ENCODE data around the gene SEMG1. TPM values are rescaled to one million over a fixed set of nuclear protein-coding genes. Genes with fewer than 3 reads are reported as not detected.

The SEMG1 gene, protein sequence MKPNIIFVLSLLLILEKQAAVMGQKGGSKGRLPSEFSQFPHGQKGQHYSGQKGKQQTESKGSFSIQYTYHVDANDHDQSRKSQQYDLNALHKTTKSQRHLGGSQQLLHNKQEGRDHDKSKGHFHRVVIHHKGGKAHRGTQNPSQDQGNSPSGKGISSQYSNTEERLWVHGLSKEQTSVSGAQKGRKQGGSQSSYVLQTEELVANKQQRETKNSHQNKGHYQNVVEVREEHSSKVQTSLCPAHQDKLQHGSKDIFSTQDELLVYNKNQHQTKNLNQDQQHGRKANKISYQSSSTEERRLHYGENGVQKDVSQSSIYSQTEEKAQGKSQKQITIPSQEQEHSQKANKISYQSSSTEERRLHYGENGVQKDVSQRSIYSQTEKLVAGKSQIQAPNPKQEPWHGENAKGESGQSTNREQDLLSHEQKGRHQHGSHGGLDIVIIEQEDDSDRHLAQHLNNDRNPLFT
- not detected in 5 replicates for total RNA-seq (2022; extraction: Qiagen RNA extraction)

DNA sequence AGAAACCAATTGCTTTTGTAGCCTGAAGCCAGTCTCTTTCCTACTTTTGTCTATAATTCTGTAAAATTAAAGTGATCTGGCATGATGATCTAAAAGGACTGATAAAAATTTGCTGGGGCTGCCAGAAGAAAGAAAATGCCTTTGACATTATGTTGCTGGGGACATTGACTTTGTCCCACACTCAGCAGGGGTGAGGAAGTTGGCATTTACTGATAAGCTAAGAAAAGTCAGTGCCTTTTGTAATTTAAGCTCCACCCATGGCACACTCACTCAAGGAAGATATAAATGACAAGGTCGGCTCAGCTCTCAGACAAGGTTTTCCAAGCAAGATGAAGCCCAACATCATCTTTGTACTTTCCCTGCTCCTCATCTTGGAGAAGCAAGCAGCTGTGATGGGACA, at the start of gene SEMG1:
SEMG1 (plus strand) TSS at position 309 of the 400 bp plus-strand sequence; CDS start at position 330, 21 bp downstream.

DNA sequence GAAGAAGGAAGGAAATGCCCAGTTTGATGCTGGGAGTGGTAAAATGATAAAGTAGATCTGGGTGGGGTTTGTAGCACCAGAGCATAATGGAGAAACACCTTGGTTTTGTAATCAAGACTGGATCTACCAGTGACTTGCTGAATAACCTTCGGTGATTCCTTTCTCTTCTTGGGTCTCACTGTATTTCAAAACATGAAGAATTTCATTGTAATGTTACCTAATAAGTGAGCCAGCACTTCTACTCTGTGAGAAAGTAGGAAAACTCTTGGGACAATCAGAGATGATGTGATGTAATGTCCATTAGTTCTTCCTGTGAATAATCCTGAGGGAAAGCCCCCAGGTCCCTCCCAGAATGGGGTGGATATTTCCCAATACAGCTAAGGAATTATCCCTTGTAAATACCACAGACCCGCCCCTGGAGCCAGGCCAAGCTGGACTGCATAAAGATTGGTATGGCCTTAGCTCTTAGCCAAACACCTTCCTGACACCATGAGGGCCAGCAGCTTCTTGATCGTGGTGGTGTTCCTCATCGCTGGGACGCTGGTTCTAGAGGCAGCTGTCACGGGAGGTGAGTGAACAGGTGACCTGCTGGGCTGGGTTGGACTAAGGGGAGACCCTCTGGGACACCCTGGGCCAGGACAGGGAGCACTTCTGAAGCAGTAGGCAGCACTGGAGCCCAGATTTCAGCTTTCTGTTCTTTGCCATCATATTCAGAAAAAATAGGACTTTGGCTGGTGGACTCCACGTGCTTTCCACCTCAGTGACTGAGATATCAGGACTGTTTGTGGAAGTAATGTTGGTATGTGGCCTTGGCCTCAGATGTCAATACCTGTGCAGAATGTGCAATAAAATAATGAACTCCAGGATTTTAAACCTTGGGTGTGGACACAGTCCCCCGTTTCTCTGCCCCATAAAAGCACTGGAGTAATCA, 32.1 kb upstream of the SEMG1 start, which contains the start of gene PI3:
PI3 (plus strand) TSS at position 469 of the 931 bp plus-strand sequence; CDS start at position 490, 21 bp downstream.

DNA sequence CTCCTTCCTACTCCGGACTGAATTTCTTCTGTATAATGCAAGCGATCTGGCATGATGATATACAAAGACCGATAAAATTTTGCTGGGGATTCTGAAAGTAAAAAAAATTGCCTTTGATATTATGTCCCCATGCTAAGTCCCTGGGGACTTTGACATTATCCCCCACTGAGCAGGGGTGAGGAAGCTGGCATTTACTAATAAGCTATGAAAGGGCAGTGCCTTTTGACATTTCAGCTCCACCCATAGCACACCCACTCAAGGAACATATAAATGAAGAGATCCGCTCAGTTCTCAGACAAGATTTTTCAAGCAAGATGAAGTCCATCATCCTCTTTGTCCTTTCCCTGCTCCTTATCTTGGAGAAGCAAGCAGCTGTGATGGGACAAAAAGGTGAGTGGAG, 14.2 kb downstream of the SEMG1 start, which contains the start of gene SEMG2:
SEMG2 (plus strand) TSS at position 298 of the 400 bp plus-strand sequence; CDS start at position 315, 17 bp downstream.

DNA sequence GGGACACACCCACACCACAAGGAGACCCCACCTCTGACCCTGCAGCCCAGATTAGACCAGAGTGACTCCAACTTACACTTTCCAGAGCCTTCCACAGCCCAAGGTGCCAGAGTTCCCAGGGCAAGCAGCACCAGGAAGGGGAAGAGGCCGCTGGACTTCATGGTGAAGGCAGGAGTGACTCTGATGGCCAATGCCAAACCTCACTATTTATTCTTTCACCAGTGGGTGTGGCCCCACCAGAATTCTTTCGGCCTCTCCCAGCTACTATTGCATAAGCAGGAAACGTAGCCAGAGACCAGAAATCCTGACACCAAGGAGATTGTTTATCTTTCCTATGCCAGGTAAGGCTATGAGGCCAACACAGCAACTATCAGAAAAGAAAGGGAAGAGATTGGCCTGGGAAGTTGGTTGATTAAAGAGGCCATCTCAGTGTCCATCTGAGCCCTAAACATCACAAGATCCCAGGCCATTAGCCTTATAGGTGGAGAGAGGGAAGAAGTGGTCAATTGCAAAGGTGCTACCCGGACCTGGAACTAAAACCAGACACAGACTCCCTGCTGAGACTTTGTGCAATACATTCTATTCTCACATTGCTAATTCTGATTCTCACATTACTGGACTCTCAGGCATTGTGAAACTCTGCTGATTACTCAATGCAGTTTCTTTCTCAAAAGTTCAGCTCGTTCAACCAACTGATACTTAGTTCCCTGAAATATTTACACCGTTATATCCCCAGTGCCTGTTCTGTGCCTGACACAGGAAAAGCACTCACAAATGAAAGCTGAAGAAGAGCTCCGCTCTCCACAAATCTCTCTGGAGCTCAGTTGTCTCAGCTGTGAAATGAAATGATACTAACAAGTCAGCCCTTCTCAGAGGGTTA, 47.8 kb downstream of the SEMG1 start, which contains the start of gene SLPI:
SLPI (minus strand) TSS at position 182 of the 880 bp plus-strand sequence; CDS start at position 161, 21 bp downstream.

Other genes with a start within 250 kb of the SEMG1 start
- 40.2 to 43.3 TPM (median 41.6 TPM) in 5 replicates for gene TOMM34, start 246.6 kb upstream of the SEMG1 start, total RNA-seq (2022; extraction: Qiagen RNA extraction)
- 12.3 to 14.6 TPM (median 13.3 TPM) in 5 replicates for gene STK4, start 240.5 kb upstream of the SEMG1 start, total RNA-seq (2022; extraction: Qiagen RNA extraction)
- not detected in 5 replicates for gene KCNS1, start 105.9 kb upstream of the SEMG1 start, total RNA-seq (2022; extraction: Qiagen RNA extraction)
- gene WFDC5, start 91.9 kb upstream of the SEMG1 start, total RNA-seq (2022; extraction: Qiagen RNA extraction) = not detected in 5 replicates
- not detected in 5 replicates for gene WFDC12, start 82.6 kb upstream of the SEMG1 start, total RNA-seq (2022; extraction: Qiagen RNA extraction)
- gene PI3, start 32.1 kb upstream of the SEMG1 start, total RNA-seq (2022; extraction: Qiagen RNA extraction) = 1.8 to 4.2 TPM (median 3.4 TPM) in 5 replicates
- gene SEMG2, start 14.3 kb downstream of the SEMG1 start, total RNA-seq (2022; extraction: Qiagen RNA extraction) = not detected in 5 replicates
- 8.0 to 15.4 TPM (median 10.5 TPM) in 5 replicates for gene SLPI, start 47.5 kb downstream of the SEMG1 start, total RNA-seq (2022; extraction: Qiagen RNA extraction)
- not detected in 5 replicates for gene RBPJL, start 99.8 kb downstream of the SEMG1 start, total RNA-seq (2022; extraction: Qiagen RNA extraction)
- gene MATN4, start 101.3 kb downstream of the SEMG1 start, total RNA-seq (2022; extraction: Qiagen RNA extraction) = 0.06 to 0.14 TPM (median 0.12 TPM) in 5 replicates
- 106 to 130 TPM (median 122 TPM) in 5 replicates for gene SDC4, start 141.4 kb downstream of the SEMG1 start, total RNA-seq (2022; extraction: Qiagen RNA extraction)
- gene SYS1, start 156.1 kb downstream of the SEMG1 start, total RNA-seq (2022; extraction: Qiagen RNA extraction) = 27.4 to 37.0 TPM (median 33.8 TPM) in 5 replicates
- not detected in 5 replicates for gene TP53TG5, start 171.3 kb downstream of the SEMG1 start, total RNA-seq (2022; extraction: Qiagen RNA extraction)
- 22.6 to 29.6 TPM (median 26.6 TPM) in 5 replicates for gene DBNDD2, start 201.3 kb downstream of the SEMG1 start, total RNA-seq (2022; extraction: Qiagen RNA extraction)
- gene PIGT, start 209.1 kb downstream of the SEMG1 start, total RNA-seq (2022; extraction: Qiagen RNA extraction) = 85.4 to 103 TPM (median 97.4 TPM) in 5 replicates